ENCODE data around the gene OR51G2. TPM values are rescaled to one million over a fixed set of nuclear protein-coding genes. Genes with fewer than 3 reads are reported as not detected.

The OR51G2 gene
- total and polyA plus RNA-seq, 7 donors, result not detected

GRCh38 chr11:4936745-4937144 is 17.6 kb upstream of the OR51G2 start:
- no peak overlapping the region for H3K4me3 ChIP-seq
- no peaks in the 10 kb centered on the region for H3K4me1 ChIP-seq
- intact Hi-C loops (cut with DNase I), result no loop called here
- no peaks in the 10 kb centered on the region for H3K36me3 ChIP-seq
- H3K27ac ChIP-seq, result no peak overlapping the region
- no peak for DNase-seq
- no peaks in the 10 kb centered on the region for H3K9me3 ChIP-seq
- no peaks in the 10 kb centered on the region for H3K27me3 ChIP-seq
- WGBS, 2 donors, result 65 to 81% methylated on average over 3 of the region's 3 CpGs
- TF ChIP-seq POLR2AphosphoS5 (IDR thresholded peaks at IDR 0.05), result no peak
- TF ChIP-seq EP300 (IDR thresholded peaks at IDR 0.05), result no peak
- TF ChIP-seq CTCF (IDR thresholded peaks at IDR 0.05), result no peak
- TF ChIP-seq POLR2A (IDR thresholded peaks at IDR 0.05), result no peak

GRCh38 chr11:4932751-4933150 is 13.6 kb upstream of the OR51G2 start:
- Histone ChIP-seq H3K27me3 (no peaks in the 10 kb centered on the region), H3K4me1 (no peaks in the 10 kb centered on the region), H3K4me3 (no peak overlapping the region), H3K27ac (no peak overlapping the region), H3K36me3 (no peaks in the 10 kb centered on the region), H3K9me3 (no peaks in the 10 kb centered on the region)
- no peak for DNase-seq
- intact Hi-C loops (cut with DNase I), result no loop called here
- 56 to 78% methylated on average over 4 of the region's 4 CpGs for WGBS, 2 donors
- no peak for TF ChIP-seq CTCF (IDR thresholded peaks at IDR 0.05)
- TF ChIP-seq POLR2AphosphoS5 (IDR thresholded peaks at IDR 0.05), result no peak
- no peak for TF ChIP-seq POLR2A (IDR thresholded peaks at IDR 0.05)
- no peak for TF ChIP-seq EP300 (IDR thresholded peaks at IDR 0.05)

GRCh38 chr11:4926608-4927007 is 7.5 kb upstream of the OR51G2 start:
- Histone ChIP-seq H3K27me3 (no peaks in the 10 kb centered on the region), H3K4me3 (no peak overlapping the region), H3K4me1 (no peaks in the 10 kb centered on the region), H3K27ac (no peak overlapping the region), H3K36me3 (no peaks in the 10 kb centered on the region), H3K9me3 (no peaks in the 10 kb centered on the region)
- TF ChIP-seq EP300 (IDR thresholded peaks at IDR 0.05) (no peak), POLR2A (IDR thresholded peaks at IDR 0.05) (no peak), CTCF (IDR thresholded peaks at IDR 0.05) (no peak), POLR2AphosphoS5 (IDR thresholded peaks at IDR 0.05) (no peak)
- no peak for DNase-seq
- intact Hi-C loops (cut with DNase I), result no loop called here

GRCh38 chr11:4924239-4924638 is 5.1 kb upstream of the OR51G2 start, which contains the start of gene OR51G1:
Gene OR51G1, minus strand, starts transcription at chr11:4924339. Its CDS starts 0 bp downstream, at chr11:4924339.
- TF ChIP-seq POLR2AphosphoS5 (IDR thresholded peaks at IDR 0.05), result no peak
- TF ChIP-seq EP300 (IDR thresholded peaks at IDR 0.05), result no peak
- TF ChIP-seq CTCF (IDR thresholded peaks at IDR 0.05), result no peak
- no peak for TF ChIP-seq POLR2A (IDR thresholded peaks at IDR 0.05)
- 81 to 84% methylated on average over 1 of the region's 1 CpG for WGBS, 2 donors
- intact Hi-C loops (cut with DNase I), result no loop called here

GRCh38 chr11:4922304-4922703 is 3.2 kb upstream of the OR51G2 start:
- H3K27me3 ChIP-seq, result no peaks in the 10 kb centered on the region
- no peaks in the 10 kb centered on the region for H3K4me1 ChIP-seq
- 66 to 81% methylated on average over 1 of the region's 1 CpG for WGBS, 2 donors
- no peak for DNase-seq
- intact Hi-C loops (cut with DNase I), result no loop called here
- no peaks in the 10 kb centered on the region for H3K9me3 ChIP-seq
- H3K4me3 ChIP-seq, result no peak overlapping the region
- no peaks in the 10 kb centered on the region for H3K36me3 ChIP-seq
- H3K27ac ChIP-seq, result no peak overlapping the region
- TF ChIP-seq POLR2AphosphoS5 (IDR thresholded peaks at IDR 0.05), result no peak
- no peak for TF ChIP-seq POLR2A (IDR thresholded peaks at IDR 0.05)
- TF ChIP-seq EP300 (IDR thresholded peaks at IDR 0.05), result no peak
- no peak for TF ChIP-seq CTCF (IDR thresholded peaks at IDR 0.05)

More at GRCh38 chr11:4924239-4924638, 5.1 kb upstream of the OR51G2 start, which contains the start of gene OR51G1:
- no peaks in the 10 kb centered on the region for H3K9me3 ChIP-seq
- H3K4me3 ChIP-seq, result no peak within 1 kb of the TSS
- no peak within 1 kb of the TSS for H3K27ac ChIP-seq
- no peak for DNase-seq
- no peaks in the 10 kb centered on the region for H3K36me3 ChIP-seq
- no peaks in the 10 kb centered on the region for H3K27me3 ChIP-seq
- no peaks in the 10 kb centered on the region for H3K4me1 ChIP-seq

Measured in sigmoid colon (tissue), 7 donors.